ENCODE results near the gene SMURF2.

The SMURF2 gene

GRCh38 chr17:64626827-64627226 lies 35.3 kb downstream of the SMURF2 start:
- TF ChIP-seq ZNF565 (CRISPR knock-in tag; conservative IDR thresholded peaks at IDR 0.05; ENCODE audit: low read depth) (no peak), ESRRG (CRISPR knock-in tag; IDR thresholded peaks at IDR 0.05) (no peak), ZFP3 (CRISPR knock-in tag; IDR thresholded peaks at IDR 0.05) (no peak), ZNF8 (CRISPR knock-in tag; IDR thresholded peaks at IDR 0.05) (no peak), POU6F1 (CRISPR knock-in tag; IDR thresholded peaks at IDR 0.05; ENCODE audit: borderline replicate concordance, low read depth) (no peak), ARNTL (CRISPR knock-in tag; IDR thresholded peaks at IDR 0.05; ENCODE audit: borderline replicate concordance, low read depth) (no peak), TOX (CRISPR knock-in tag; IDR thresholded peaks at IDR 0.05; ENCODE audit: borderline replicate concordance) (no peak), TSHZ2 (CRISPR knock-in tag; IDR thresholded peaks at IDR 0.05) (no peak)
- ATAC-seq = no peak

GRCh38 chr17:64625541-64625940 lies 36.6 kb downstream of the SMURF2 start:
- ATAC-seq = no peak

GRCh38 chr17:64622931-64623654 lies 39.0 kb downstream of the SMURF2 start:
- ATAC-seq = peak; percentile 76
- no peak for TF ChIP-seq ESRRG (CRISPR knock-in tag; IDR thresholded peaks at IDR 0.05)
- TF ChIP-seq CREB5 (CRISPR knock-in tag; IDR thresholded peaks at IDR 0.05; ENCODE audit: low read depth) = no peak
- no peak for TF ChIP-seq ZC3H10 (CRISPR knock-in tag; IDR thresholded peaks at IDR 0.05)
- no peak for TF ChIP-seq ZNF565 (CRISPR knock-in tag; conservative IDR thresholded peaks at IDR 0.05; ENCODE audit: low read depth)
- no peak for TF ChIP-seq SNAI2 (CRISPR knock-in tag; IDR thresholded peaks at IDR 0.05)
- TF ChIP-seq ISL1 (CRISPR knock-in tag; IDR thresholded peaks at IDR 0.05) = no peak
- TF ChIP-seq TCF4 (CRISPR knock-in tag; IDR thresholded peaks at IDR 0.05; ENCODE audit: borderline replicate concordance) = no peak
- no peak for TF ChIP-seq ZNF8 (CRISPR knock-in tag; IDR thresholded peaks at IDR 0.05)
- TF ChIP-seq CSRNP3 (CRISPR knock-in tag; IDR thresholded peaks at IDR 0.05) = no peak

More at GRCh38 chr17:64625541-64625940, 36.6 kb downstream of the SMURF2 start:
- TF ChIP-seq TCF4 (CRISPR knock-in tag; IDR thresholded peaks at IDR 0.05; ENCODE audit: borderline replicate concordance) (no peak), RARB (CRISPR knock-in tag; IDR thresholded peaks at IDR 0.05) (no peak), OSR1 (CRISPR knock-in tag; IDR thresholded peaks at IDR 0.05) (no peak), ZC3H10 (CRISPR knock-in tag; IDR thresholded peaks at IDR 0.05) (no peak), ZFP30 (CRISPR knock-in tag; IDR thresholded peaks at IDR 0.05) (no peak), ARNTL (CRISPR knock-in tag; IDR thresholded peaks at IDR 0.05; ENCODE audit: borderline replicate concordance, low read depth) (no peak), SNAI2 (CRISPR knock-in tag; IDR thresholded peaks at IDR 0.05) (no peak), ZNF565 (CRISPR knock-in tag; conservative IDR thresholded peaks at IDR 0.05; ENCODE audit: low read depth) (no peak), GLIS3 (CRISPR knock-in tag; IDR thresholded peaks at IDR 0.05) (no peak), ZNF70 (CRISPR knock-in tag; IDR thresholded peaks at IDR 0.05) (no peak), BACH2 (CRISPR knock-in tag; IDR thresholded peaks at IDR 0.05; ENCODE audit: borderline replicate concordance) (no peak), ZFP3 (CRISPR knock-in tag; IDR thresholded peaks at IDR 0.05) (no peak), TSHZ2 (CRISPR knock-in tag; IDR thresholded peaks at IDR 0.05) (no peak), ESRRG (CRISPR knock-in tag; IDR thresholded peaks at IDR 0.05) (no peak), ISL1 (CRISPR knock-in tag; IDR thresholded peaks at IDR 0.05) (no peak), ZNF8 (CRISPR knock-in tag; IDR thresholded peaks at IDR 0.05) (no peak)
